Measurements from ENCODE around the gene LONRF3.

The LONRF3 gene

GRCh38 chrX:118974088-118974907, at the start of gene LONRF3:
Gene LONRF3, plus strand, starts transcription at chrX:118974618. Its CDS starts 163 bp downstream, at chrX:118974781.
- DNase-seq, result no peak

GRCh38 chrX:118928151-118928550, 46.3 kb upstream of the LONRF3 start:
- DNase-seq, result no peak

- no peak for DNase-seq
These were observed 39.1 kb upstream of the LONRF3 start for GRCh38 chrX:118935352-118935751.

- no peak for DNase-seq
These were observed 33.3 kb upstream of the LONRF3 start for GRCh38 chrX:118941147-118941546.

- DNase-seq, result no peak
These were observed 31.3 kb upstream of the LONRF3 start for GRCh38 chrX:118943102-118943501.

- no peak for DNase-seq
These were observed 28.5 kb upstream of the LONRF3 start for GRCh38 chrX:118945921-118946320.

- DNase-seq, result no peak
These were observed 26.1 kb upstream of the LONRF3 start for GRCh38 chrX:118948270-118948669.

- DNase-seq, result no peak
These were observed 12.4 kb upstream of the LONRF3 start for GRCh38 chrX:118961866-118962560.

GRCh38 chrX:118963159-118963558, 11.3 kb upstream of the LONRF3 start:
- DNase-seq, result no peak

- DNase-seq, result no peak
These were observed 10.2 kb upstream of the LONRF3 start for GRCh38 chrX:118964252-118964651.

GRCh38 chrX:118965395-118965794, 9.0 kb upstream of the LONRF3 start:
- DNase-seq, result no peak

- no peak for DNase-seq
These were observed 6.4 kb upstream of the LONRF3 start for GRCh38 chrX:118968031-118968430.

- DNase-seq, result peak; percentile 8
These were observed 2.9 kb upstream of the LONRF3 start for GRCh38 chrX:118971552-118971951.

- DNase-seq, result no peak
These were observed 880 bp upstream of the LONRF3 start for GRCh38 chrX:118973389-118974087.

GRCh38 chrX:118974908-118975671, 672 bp downstream of the LONRF3 start:
- no peak for DNase-seq

GRCh38 chrX:118975831-118976598, 1.6 kb downstream of the LONRF3 start:
- no peak for DNase-seq

GRCh38 chrX:118976599-118977340, 2.4 kb downstream of the LONRF3 start:
- peak; percentile 7 for DNase-seq

GRCh38 chrX:118977424-118977823, 3.0 kb downstream of the LONRF3 start:
- DNase-seq, result no peak

- DNase-seq, result no peak
These were observed 4.0 kb downstream of the LONRF3 start for GRCh38 chrX:118978451-118978850.

- DNase-seq, result no peak
These were observed 6.3 kb downstream of the LONRF3 start for GRCh38 chrX:118980761-118981160.

GRCh38 chrX:118983513-118983912, 9.1 kb downstream of the LONRF3 start:
- DNase-seq, result no peak

Data from DMS153 (cell line).